Adipose tissue (tissue), 3 donors: ENCODE measurements around the gene BRD1. TPM values are rescaled to one million over a fixed set of nuclear protein-coding genes. Genes with fewer than 3 reads are reported as not detected.

Experiments used
- H3K27ac ChIP-seq: one replicate; pipeline ENCODE4 v1.5.1; 2013; ENCODE audit warnings: low read depth, low read length
- WGBS, 3 donors: extraction: QIAGEN DNeasy Blood & Tissue Kit; methylation state at CpG; one replicate each; pipeline ENCODE4 v1.1.7; 2013; 5-methylcytosine and 5-hydroxymethylcytosine counted together
- polyA plus RNA-seq, 3 donors: library from polyadenylated mRNA; stranded (reverse); fragments of 200-250 nt; gene quantifications; one replicate each; pipeline ENCODE4 v1.2.3, GENCODE V29; 2013
- donor health status: healthy with polysubstance abuse.
- donor health status: Bipolar disorder and iron deficiency.
- donor health status: healthy.

The BRD1 gene
- polyA plus RNA-seq, 3 donors: 10.5 to 18.6 (median 16.2) TPM

- 82 to 92% (median 89%) methylated on average over 23 to 24 of the region's 24 CpGs for WGBS, 3 donors
Observed at GRCh38 chr22:49749885-49750510, 77.7 kb downstream of the BRD1 start.

GRCh38 chr22:49749227-49749626 lies 78.4 kb downstream of the BRD1 start:
- 74 to 83% (median 82%) methylated on average over 9 of the region's 9 CpGs for WGBS, 3 donors
- no peak overlapping the region for H3K27ac ChIP-seq

More at GRCh38 chr22:49749885-49750510, 77.7 kb downstream of the BRD1 start:
- no peak overlapping the region for H3K27ac ChIP-seq

- H3K27ac ChIP-seq: no peak overlapping the region
- WGBS, 3 donors: 69 to 77% (median 77%) methylated on average over 5 of the region's 5 CpGs
Observed at GRCh38 chr22:49748514-49748913, 79.2 kb downstream of the BRD1 start.

GRCh38 chr22:49747716-49748115 lies 80.0 kb downstream of the BRD1 start:
- WGBS, 3 donors: 80 to 88% (median 87%) methylated on average over 3 of the region's 3 CpGs

GRCh38 chr22:49747130-49747529 lies 80.5 kb downstream of the BRD1 start:
- WGBS, 3 donors: 74 to 90% (median 88%) methylated on average over 3 of the region's 3 CpGs
- H3K27ac ChIP-seq: no peak overlapping the region

More at GRCh38 chr22:49747716-49748115, 80.0 kb downstream of the BRD1 start:
- H3K27ac ChIP-seq: no peak overlapping the region

- no peak overlapping the region for H3K27ac ChIP-seq
- WGBS, 3 donors: 56 to 81% (median 71%) methylated on average over 3 of the region's 3 CpGs
Observed at GRCh38 chr22:49746065-49746464, 81.6 kb downstream of the BRD1 start.

- no peak overlapping the region for H3K27ac ChIP-seq
- 69 to 78% (median 74%) methylated on average over 7 of the region's 7 CpGs for WGBS, 3 donors
Observed at GRCh38 chr22:49740242-49740641, 87.4 kb downstream of the BRD1 start.

GRCh38 chr22:49739138-49739537 lies 88.5 kb downstream of the BRD1 start:
- WGBS, 3 donors: 75 to 85% (median 76%) methylated on average over 2 of the region's 2 CpGs
- no peak overlapping the region for H3K27ac ChIP-seq

- no peak overlapping the region for H3K27ac ChIP-seq
- 77 to 89% (median 81%) methylated on average over 8 of the region's 8 CpGs for WGBS, 3 donors
Observed at GRCh38 chr22:49738566-49738965, 89.1 kb downstream of the BRD1 start.

GRCh38 chr22:49738006-49738405 lies 89.7 kb downstream of the BRD1 start:
- H3K27ac ChIP-seq: no peak overlapping the region
- WGBS, 3 donors: 87 to 93% (median 92%) methylated on average over 12 of the region's 12 CpGs

GRCh38 chr22:49737101-49737551 lies 90.5 kb downstream of the BRD1 start:
- no peak overlapping the region for H3K27ac ChIP-seq
- WGBS, 3 donors: 82 to 91% (median 87%) methylated on average over 12 of the region's 12 CpGs

- 84 to 93% (median 90%) methylated on average over 4 to 5 of the region's 5 CpGs for WGBS, 3 donors
- no peak overlapping the region for H3K27ac ChIP-seq
Observed at GRCh38 chr22:49736538-49736937, 91.1 kb downstream of the BRD1 start.

- 58 to 70% (median 66%) methylated on average over 13 of the region's 13 CpGs for WGBS, 3 donors
Observed at GRCh38 chr22:49735901-49736421, 91.7 kb downstream of the BRD1 start.

GRCh38 chr22:49735411-49735900 lies 92.2 kb downstream of the BRD1 start:
- 29 to 41% (median 30%) methylated on average over 16 of the region's 16 CpGs for WGBS, 3 donors
- H3K27ac ChIP-seq: no peak overlapping the region

More at GRCh38 chr22:49735901-49736421, 91.7 kb downstream of the BRD1 start:
- no peak overlapping the region for H3K27ac ChIP-seq

- no peak overlapping the region for H3K27ac ChIP-seq
- 80 to 81% (median 80%) methylated on average over 7 to 12 of the region's 12 CpGs for WGBS, 3 donors
Observed at GRCh38 chr22:49734882-49735281, 92.8 kb downstream of the BRD1 start.

- WGBS, 3 donors: 77 to 86% (median 86%) methylated on average over 11 of the region's 11 CpGs
Observed at GRCh38 chr22:49734390-49734789, 93.3 kb downstream of the BRD1 start.

GRCh38 chr22:49733631-49734030 lies 94.0 kb downstream of the BRD1 start:
- 78 to 82% (median 81%) methylated on average over 7 of the region's 7 CpGs for WGBS, 3 donors
- no peak overlapping the region for H3K27ac ChIP-seq

More at GRCh38 chr22:49734390-49734789, 93.3 kb downstream of the BRD1 start:
- no peak overlapping the region for H3K27ac ChIP-seq

- WGBS, 3 donors: 79 to 93% (median 93%) methylated on average over 9 of the region's 9 CpGs
- no peak overlapping the region for H3K27ac ChIP-seq
Observed at GRCh38 chr22:49730656-49731055, 97.0 kb downstream of the BRD1 start.

GRCh38 chr22:49728570-49729271 lies 99.0 kb downstream of the BRD1 start:
- no peak overlapping the region for H3K27ac ChIP-seq
- 64 to 69% (median 66%) methylated on average over 31 of the region's 31 CpGs for WGBS, 3 donors
